Mucosa of descending colon (tissue), 3 donors: Measurements from ENCODE around the gene CCDC97. TPM values are rescaled to one million over a fixed set of nuclear protein-coding genes. Genes with fewer than 3 reads are reported as not detected.
A peak's percentile ranks its signal among the peaks of the same experiment; 100 is the strongest.

Source experiments
- ATAC-seq: fragments of 200-7000 bp; cut with Tn5 transposase; one replicate; pipeline ENCODE4 v1.9.1; 2020; ENCODE audit warnings: mild to moderate bottlenecking, moderate library complexity
- DNase-seq, 3 donors: peaks; one replicate each; pipeline ENCODE4 v3.0.0-alpha.2; 2020
- H3K36me3 ChIP-seq: fragments of 200-600 bp; one replicate; pipeline ENCODE4 v1.8.0; 2021; ENCODE audit warnings: low read depth, mild to moderate bottlenecking
- H3K4me1 ChIP-seq: fragments of 200-600 bp; one replicate; pipeline ENCODE4 v1.8.0; 2021; ENCODE audit warnings: low read depth, mild to moderate bottlenecking
- H3K4me3 ChIP-seq: fragments of 200-600 bp; one replicate; pipeline ENCODE4 v1.8.0; 2021; ENCODE audit warnings: mild to moderate bottlenecking
- H3K9me3 ChIP-seq: fragments of 200-600 bp; one replicate; pipeline ENCODE4 v1.8.0; 2021; ENCODE audit warnings: mild to moderate bottlenecking
- intact Hi-C, 2 donors: fragments of 100-400 bp; cut with DNase I in 1 of 2; cut with micrococcal nuclease in 1 of 2; formaldehyde crosslinking; loops; one replicate each; pipeline versions ENCODE4 v1.11.0 to v1.11.1; 2022; cut with DNase I, micrococcal nuclease
- total RNA-seq, 3 donors: library from RNA; stranded (reverse); fragmentation: NEBNext Ultra II Directional in 2 of 3; extraction: Animal tissue kit (Norgen Biotek cat#: 25700) in 2 of 3; gene quantifications; one replicate each; pipeline versions ENCODE4 v1.2.1 to v1.2.4, GENCODE V29; 2021 to 2023
- TF ChIP-seq, protein P1 (sequence below): fragments of 200-600 bp; IDR thresholded peaks from one replicate; pipeline ENCODE4 v1.8.0; 2022; ENCODE audit warnings: antibody characterized with exemption, mild to moderate bottlenecking
- donor health status: DM: no; HTN: no; CAD: no; lungs with moderate emphysema.
- donor health status: DM: no; HTN: no; CAD: no.
- donor health status: DM: no; HTN: yes; CAD: no.

CCDC97 gene
- total RNA-seq, 3 donors from 2014 or later, result 26.2 to 29.6 (median 27.0) TPM

DNA sequence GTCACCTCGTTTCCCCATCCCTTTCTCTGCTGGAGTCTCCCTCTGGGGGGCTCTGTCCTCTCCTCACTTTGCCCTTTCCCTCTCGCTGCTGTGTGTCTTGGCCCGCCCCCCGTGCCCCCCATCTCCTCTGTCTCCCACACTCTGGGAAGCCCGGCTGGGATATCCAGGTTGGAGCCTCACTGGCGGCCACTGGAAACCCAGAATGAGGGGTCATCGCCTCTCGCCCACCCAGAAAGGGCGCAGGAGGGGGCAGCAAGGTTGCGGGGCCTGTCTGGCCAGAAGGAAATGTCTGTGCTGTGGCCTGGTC lies 15.6 kb downstream of the CCDC97 start:
- intact Hi-C loops, result no loop called here
- no peak overlapping the region for H3K4me3 ChIP-seq
- H3K36me3 ChIP-seq, result no peaks in the 10 kb centered on the region
- TF ChIP-seq, protein P1, sequence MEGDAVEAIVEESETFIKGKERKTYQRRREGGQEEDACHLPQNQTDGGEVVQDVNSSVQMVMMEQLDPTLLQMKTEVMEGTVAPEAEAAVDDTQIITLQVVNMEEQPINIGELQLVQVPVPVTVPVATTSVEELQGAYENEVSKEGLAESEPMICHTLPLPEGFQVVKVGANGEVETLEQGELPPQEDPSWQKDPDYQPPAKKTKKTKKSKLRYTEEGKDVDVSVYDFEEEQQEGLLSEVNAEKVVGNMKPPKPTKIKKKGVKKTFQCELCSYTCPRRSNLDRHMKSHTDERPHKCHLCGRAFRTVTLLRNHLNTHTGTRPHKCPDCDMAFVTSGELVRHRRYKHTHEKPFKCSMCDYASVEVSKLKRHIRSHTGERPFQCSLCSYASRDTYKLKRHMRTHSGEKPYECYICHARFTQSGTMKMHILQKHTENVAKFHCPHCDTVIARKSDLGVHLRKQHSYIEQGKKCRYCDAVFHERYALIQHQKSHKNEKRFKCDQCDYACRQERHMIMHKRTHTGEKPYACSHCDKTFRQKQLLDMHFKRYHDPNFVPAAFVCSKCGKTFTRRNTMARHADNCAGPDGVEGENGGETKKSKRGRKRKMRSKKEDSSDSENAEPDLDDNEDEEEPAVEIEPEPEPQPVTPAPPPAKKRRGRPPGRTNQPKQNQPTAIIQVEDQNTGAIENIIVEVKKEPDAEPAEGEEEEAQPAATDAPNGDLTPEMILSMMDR, result no peak
- H3K9me3 ChIP-seq, result no peaks in the 10 kb centered on the region
- peaks cover 36% of the 10 kb centered on the region for H3K4me1 ChIP-seq
- ATAC-seq (no peak), DNase-seq (no peak)

DNA sequence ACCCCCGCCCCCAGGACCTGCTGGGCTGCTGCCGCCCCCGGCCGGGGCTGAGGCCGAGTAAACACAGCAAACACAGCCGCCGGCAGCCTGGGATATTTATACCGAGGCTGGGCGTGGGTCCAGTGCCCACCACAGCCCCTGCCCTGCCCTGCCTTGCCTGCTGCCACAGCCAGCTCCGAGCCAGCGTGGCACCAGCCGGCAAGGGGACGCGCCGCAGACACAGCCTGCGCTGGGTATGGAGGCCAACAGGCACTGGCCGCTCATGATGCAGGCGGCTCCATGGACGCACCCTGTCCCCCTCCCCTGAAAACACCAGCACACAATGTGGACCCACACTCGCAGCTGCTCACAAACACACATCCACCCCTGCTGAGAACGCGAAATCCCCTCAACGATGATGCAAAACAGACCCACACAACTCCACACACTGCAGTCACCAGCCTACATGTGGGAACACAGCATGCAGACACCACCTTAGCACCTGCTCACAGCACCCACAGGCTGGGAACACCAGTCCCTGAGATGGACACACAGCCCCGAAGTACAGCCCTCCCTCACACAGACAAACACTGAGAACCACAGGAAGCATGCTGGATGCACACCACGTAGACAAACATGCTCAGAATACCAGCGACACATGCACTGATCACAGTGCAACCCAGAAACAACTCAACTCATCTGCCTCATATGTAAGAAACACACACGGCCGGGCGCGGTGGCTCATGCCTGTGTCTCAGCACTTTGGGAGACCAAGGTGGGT lies 16.2 kb downstream of the CCDC97 start:
- Histone ChIP-seq H3K4me1 (peaks cover 36% of the 10 kb centered on the region), H3K9me3 (no peaks in the 10 kb centered on the region), H3K4me3 (no peak overlapping the region), H3K36me3 (no peaks in the 10 kb centered on the region)
- intact Hi-C loops, result no loop called here
- TF ChIP-seq, protein P1, result no peak
- ATAC-seq (peak; percentile 4), DNase-seq (peak in 1 of 3 donors; percentile 68)

DNA sequence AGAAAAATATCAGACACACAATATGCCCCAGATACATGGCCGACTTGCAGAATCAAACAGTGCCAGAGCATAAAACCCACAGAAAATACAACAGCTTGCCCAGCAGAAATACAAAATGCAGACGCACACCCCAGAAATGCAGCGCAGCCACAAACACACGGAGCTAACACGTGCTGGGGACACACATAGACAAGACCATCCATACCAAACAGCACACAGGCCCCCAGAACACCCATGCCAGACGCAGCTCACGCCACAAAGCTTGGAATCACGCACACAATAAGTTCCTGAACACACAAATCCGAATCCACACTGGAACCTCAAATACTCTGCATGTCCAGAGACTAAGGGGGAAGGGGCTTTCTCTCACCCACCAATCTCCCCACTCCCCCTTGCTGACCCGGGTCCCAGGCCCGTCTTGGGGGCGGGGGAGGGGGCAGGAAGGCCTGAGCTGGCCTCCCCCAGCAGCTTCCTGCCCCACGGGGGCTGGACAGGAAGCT lies 17.2 kb downstream of the CCDC97 start:
- intact Hi-C loops, result no loop called here
- no peak for DNase-seq
- Histone ChIP-seq H3K36me3 (no peaks in the 10 kb centered on the region), H3K4me3 (no peak overlapping the region), H3K4me1 (peaks cover 36% of the 10 kb centered on the region), H3K9me3 (no peaks in the 10 kb centered on the region)
- ATAC-seq, result no peak
- TF ChIP-seq, protein P1, result no peak

DNA sequence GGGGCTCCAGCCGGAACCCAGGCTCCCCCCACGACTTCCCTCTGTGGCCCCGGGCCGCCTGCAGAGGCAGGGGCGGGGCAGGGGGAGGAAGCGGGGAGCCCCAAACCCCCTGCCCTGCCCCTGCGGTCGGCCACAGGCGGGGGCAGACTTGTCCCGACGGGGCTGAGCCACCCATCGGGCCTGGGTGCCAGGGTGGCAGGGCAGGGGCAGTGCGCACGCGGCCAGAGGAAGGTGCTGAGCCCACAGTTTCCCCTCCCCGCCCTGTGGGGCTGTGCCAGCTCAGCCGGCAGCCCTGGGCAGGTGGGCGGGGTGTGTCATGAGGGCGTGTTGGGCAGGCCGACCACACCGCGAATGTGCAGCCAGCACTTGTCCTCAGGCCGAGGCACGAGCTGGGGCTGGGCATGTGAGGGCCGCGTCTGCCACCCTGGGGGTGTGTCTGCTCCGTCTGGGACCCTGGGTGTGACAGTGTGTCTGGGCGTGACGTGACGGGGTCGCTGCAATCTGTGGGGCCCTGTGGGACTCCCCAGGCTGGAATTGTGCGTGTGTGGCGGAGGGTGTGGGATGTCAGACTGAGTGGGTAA lies 17.7 kb downstream of the CCDC97 start:
- H3K36me3 ChIP-seq, result no peaks in the 10 kb centered on the region
- H3K9me3 ChIP-seq, result no peaks in the 10 kb centered on the region
- H3K4me1 ChIP-seq, result peaks cover 36% of the 10 kb centered on the region
- no peak overlapping the region for H3K4me3 ChIP-seq
- ATAC-seq (peak; percentile 74), DNase-seq (peak; percentile 76 to 94 (median 86))
- TF ChIP-seq, protein P1, result no peak
- intact Hi-C loops, result no loop called here

DNA sequence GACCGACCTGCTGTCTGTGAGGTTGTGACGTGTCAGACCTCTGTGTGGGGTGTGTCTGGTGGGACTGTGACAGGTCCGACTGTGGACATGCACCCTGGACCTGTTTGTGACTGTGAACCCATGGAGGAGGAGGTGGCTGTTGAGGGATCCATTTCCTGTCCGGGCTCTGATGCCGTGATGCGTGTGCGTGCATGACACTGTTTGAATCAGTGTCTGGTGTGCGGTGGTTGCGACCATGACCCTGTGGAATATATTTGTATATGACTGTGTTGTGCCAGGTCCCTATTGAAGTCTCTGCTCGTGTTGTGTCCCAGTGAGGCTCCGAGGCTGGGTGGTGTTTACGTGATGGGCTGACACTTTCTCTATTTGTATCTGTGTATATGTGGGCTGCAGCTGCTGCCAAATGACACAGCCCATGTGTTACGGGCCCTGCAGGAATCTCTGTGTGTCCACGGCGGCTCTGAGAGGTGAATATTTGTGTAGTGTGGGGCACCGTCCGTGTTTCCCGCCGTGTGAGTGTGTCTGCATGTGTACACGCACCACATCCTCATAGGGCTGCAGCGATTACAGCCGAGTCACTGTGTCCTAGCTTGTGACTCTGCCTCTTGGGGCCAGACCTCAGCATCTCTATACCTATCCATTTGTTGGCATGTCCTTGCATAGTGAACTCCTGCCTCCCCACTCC lies 18.3 kb downstream of the CCDC97 start:
- TF ChIP-seq, protein P1, result no peak
- Histone ChIP-seq H3K4me1 (peaks cover 36% of the 10 kb centered on the region), H3K9me3 (no peaks in the 10 kb centered on the region), H3K4me3 (no peak overlapping the region), H3K36me3 (no peaks in the 10 kb centered on the region)
- peak in 1 of 3 donors; percentile 73 for DNase-seq
- peak; percentile 18 for ATAC-seq
- intact Hi-C loops, result no loop called here
